GM12878 (cell line): ENCODE results near the gene SLC34A3. TPM values are rescaled to one million over a fixed set of nuclear protein-coding genes. Genes with fewer than 3 reads are reported as not detected.

ENCODE experiments used
- CREB1 ChIP-seq: IDR thresholded peaks from 2 replicates; pipeline ENCODE4 v1.6.1; 2012; ENCODE audit warnings: low read depth, mild to moderate bottlenecking, inconsistent platforms
- HCFC1 ChIP-seq: fragments of 150-350 bp; IDR thresholded peaks from 2 replicates; pipeline ENCODE4 v1.6.1; 2014; ENCODE audit warnings: low read length
- HDGF ChIP-seq: fragments of 450-650 bp; IDR thresholded peaks from 2 replicates; pipeline ENCODE4 v1.6.1; 2016; ENCODE audit warnings: antibody characterized with exemption
- MEF2B ChIP-seq: fragments of 450-650 bp; IDR thresholded peaks from 2 replicates; pipeline ENCODE4 v1.6.1; 2018; ENCODE audit warnings: mild to moderate bottlenecking, moderate library complexity; ENCODE audit not compliant: partially characterized antibody, poor library complexity, severe bottlenecking
- NFXL1 ChIP-seq: fragments of 450-650 bp; IDR thresholded peaks from 2 replicates; pipeline ENCODE4 v1.6.1; 2017; ENCODE audit warnings: antibody characterized with exemption, mild to moderate bottlenecking, borderline replicate concordance
- NR2F1 ChIP-seq: fragments of 450-650 bp; conservative IDR thresholded peaks from 2 replicates; pipeline ENCODE4 v1.6.1; 2017; ENCODE audit warnings: mild to moderate bottlenecking
- PML ChIP-seq: IDR thresholded peaks from 2 replicates; pipeline ENCODE4 v1.6.1; 2012; ENCODE audit warnings: low read length, inconsistent platforms
- POU2F2 ChIP-seq: IDR thresholded peaks from 3 replicates; pipeline ENCODE4 v1.6.1; 2011; ENCODE audit warnings: low read depth, mild to moderate bottlenecking, low read length, borderline replicate concordance
- SUZ12 ChIP-seq: fragments of 200-600 bp; sonication (generic); IDR thresholded peaks from one replicate; pipeline ENCODE4 v1.6.1; 2018; ENCODE audit warnings: antibody characterized with exemption, mild to moderate bottlenecking; ENCODE audit not compliant: unreplicated experiment
- YY1 ChIP-seq: IDR thresholded peaks from 2 replicates; pipeline ENCODE4 v1.6.1; 2011; ENCODE audit warnings: low read depth, mild to moderate bottlenecking, low read length
- polyA plus RNA-seq, 11 experiments: library from polyadenylated mRNA; depleted of rRNA in 4 of 11; unstranded in 6 of 11; stranded (reverse) in 5 of 11; fragments of >200 nt; fragmentation: Nextera tagmentation in 4 of 11; fragmentation: Illumina TruSeq in 1 of 11; extraction: Ambion mirVana in 4 of 11; extraction: Trizol in 1 of 11; gene quantifications; 1 replicate in 1 of 11; 2 replicates in 10 of 11; pipeline versions ENCODE4 v1.2.1 to v1.2.3, GENCODE V29; 2011 to 2016; ENCODE audit warnings: inconsistent platforms in 2 of 11, missing spikeins in 2 of 11, low read depth in 1 of 11
- total RNA-seq, 4 experiments: library from RNA; depleted of rRNA in 3 of 4; stranded (reverse); fragments of >200 nt in 3 of 4; fragmentation: Illumina TruSeq in 1 of 4; extraction: Trizol in 1 of 4; gene quantifications; 2 replicates each; pipeline versions ENCODE4 v1.2.1 to v1.2.3, GENCODE V29; 2013 to 2021
- TF ChIP-seq, protein P1 (sequence below): IDR thresholded peaks from 2 replicates; pipeline ENCODE4 v1.6.1; 2012; ENCODE audit warnings: low read depth, low read length, improper control_type of control experiment
- TF ChIP-seq, protein P2 (sequence below): fragments of 450-650 bp; IDR thresholded peaks from 2 replicates; pipeline ENCODE4 v1.6.1; 2017; ENCODE audit warnings: low read depth, mild to moderate bottlenecking, moderate library complexity
- TF ChIP-seq, protein P3 (sequence below): fragments of 450-650 bp; formaldehyde crosslinking; IDR thresholded peaks from 2 replicates; pipeline ENCODE4 v1.4.0; 2020; ENCODE audit warnings: mild to moderate bottlenecking, moderate library complexity
- TF ChIP-seq, protein P4 (sequence below): fragments of 450-650 bp; formaldehyde crosslinking; IDR thresholded peaks from 2 replicates; pipeline ENCODE4 v1.5.0; 2022; ENCODE audit warnings: mild to moderate bottlenecking, missing genetic modification characterization
- TF ChIP-seq, protein P5 (sequence below): fragments of 450-650 bp; IDR thresholded peaks from 2 replicates; pipeline ENCODE4 v1.6.1; 2014; ENCODE audit warnings: mild to moderate bottlenecking
- TF ChIP-seq, protein P6 (sequence below): fragments of 150-350 bp; IDR thresholded peaks from 2 replicates; pipeline ENCODE4 v1.6.1; 2014; ENCODE audit warnings: mild to moderate bottlenecking, low read depth, low read length

SLC34A3 gene
- total and polyA plus RNA-seq, 10 of the 15 experiments (the other 5 are each of a cell fraction or from before 2014, with no cell fraction given), result not detected

DNA sequence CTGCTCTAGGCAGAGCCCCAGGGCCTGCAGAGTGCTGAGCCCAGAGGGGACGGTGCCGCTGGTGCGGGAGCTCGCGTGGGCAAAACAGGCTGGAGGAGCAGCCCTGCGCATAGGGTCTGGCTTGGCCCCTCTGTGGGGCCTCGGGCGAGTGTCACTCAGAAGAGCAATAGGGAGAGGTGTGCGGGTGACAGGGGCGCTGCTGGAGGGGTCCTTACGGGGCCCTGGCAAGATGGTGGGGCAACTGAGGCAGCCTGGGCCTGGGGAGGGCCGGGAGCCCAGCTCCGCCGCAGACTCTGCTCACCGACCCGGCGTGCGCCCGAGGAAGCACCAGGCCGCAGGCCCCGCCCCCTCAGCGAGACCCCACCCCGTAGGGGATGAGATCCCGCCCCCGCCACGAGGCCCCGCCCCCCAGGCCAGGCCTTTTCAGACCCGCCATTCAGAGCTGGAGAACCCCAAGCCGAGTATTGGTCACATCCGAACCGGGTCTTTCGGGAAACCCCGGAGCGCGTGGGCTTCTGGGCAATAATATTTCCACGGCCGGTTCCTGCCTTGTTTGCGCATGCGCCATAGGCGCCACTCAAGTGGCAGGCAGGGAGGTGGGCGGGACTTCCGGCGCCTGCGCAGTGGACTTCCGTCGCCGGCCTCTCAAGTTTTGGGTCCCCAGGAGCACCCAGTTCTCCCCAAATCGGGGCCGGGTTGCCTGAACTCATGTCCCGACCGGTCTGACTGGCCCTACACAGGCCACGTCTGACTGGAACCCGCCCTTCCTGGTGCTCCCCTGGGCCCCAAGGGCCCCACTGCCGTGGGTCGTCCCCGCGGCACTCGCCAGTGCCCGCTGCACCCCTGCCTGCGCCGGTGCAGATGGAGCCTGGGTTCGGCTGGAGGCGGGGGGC lies 7.4 kb upstream of the SLC34A3 start (continued):
- TF ChIP-seq, protein P1, sequence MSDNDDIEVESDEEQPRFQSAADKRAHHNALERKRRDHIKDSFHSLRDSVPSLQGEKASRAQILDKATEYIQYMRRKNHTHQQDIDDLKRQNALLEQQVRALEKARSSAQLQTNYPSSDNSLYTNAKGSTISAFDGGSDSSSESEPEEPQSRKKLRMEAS, result no peak
- TF ChIP-seq, protein P2, sequence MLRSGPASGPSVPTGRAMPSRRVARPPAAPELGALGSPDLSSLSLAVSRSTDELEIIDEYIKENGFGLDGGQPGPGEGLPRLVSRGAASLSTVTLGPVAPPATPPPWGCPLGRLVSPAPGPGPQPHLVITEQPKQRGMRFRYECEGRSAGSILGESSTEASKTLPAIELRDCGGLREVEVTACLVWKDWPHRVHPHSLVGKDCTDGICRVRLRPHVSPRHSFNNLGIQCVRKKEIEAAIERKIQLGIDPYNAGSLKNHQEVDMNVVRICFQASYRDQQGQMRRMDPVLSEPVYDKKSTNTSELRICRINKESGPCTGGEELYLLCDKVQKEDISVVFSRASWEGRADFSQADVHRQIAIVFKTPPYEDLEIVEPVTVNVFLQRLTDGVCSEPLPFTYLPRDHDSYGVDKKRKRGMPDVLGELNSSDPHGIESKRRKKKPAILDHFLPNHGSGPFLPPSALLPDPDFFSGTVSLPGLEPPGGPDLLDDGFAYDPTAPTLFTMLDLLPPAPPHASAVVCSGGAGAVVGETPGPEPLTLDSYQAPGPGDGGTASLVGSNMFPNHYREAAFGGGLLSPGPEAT, result peak; percentile 68
- TF ChIP-seq, protein P3, sequence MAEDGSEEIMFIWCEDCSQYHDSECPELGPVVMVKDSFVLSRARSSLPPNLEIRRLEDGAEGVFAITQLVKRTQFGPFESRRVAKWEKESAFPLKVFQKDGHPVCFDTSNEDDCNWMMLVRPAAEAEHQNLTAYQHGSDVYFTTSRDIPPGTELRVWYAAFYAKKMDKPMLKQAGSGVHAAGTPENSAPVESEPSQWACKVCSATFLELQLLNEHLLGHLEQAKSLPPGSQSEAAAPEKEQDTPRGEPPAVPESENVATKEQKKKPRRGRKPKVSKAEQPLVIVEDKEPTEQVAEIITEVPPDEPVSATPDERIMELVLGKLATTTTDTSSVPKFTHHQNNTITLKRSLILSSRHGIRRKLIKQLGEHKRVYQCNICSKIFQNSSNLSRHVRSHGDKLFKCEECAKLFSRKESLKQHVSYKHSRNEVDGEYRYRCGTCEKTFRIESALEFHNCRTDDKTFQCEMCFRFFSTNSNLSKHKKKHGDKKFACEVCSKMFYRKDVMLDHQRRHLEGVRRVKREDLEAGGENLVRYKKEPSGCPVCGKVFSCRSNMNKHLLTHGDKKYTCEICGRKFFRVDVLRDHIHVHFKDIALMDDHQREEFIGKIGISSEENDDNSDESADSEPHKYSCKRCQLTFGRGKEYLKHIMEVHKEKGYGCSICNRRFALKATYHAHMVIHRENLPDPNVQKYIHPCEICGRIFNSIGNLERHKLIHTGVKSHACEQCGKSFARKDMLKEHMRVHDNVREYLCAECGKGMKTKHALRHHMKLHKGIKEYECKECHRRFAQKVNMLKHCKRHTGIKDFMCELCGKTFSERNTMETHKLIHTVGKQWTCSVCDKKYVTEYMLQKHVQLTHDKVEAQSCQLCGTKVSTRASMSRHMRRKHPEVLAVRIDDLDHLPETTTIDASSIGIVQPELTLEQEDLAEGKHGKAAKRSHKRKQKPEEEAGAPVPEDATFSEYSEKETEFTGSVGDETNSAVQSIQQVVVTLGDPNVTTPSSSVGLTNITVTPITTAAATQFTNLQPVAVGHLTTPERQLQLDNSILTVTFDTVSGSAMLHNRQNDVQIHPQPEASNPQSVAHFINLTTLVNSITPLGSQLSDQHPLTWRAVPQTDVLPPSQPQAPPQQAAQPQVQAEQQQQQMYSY (CRISPR knock-in tag), result no peak
- TF ChIP-seq HCFC1 (peak; percentile 61; the same call in 1 of the 2 replicates), PML (no peak; the same call in 1 of the 2 replicates), YY1 (peak; percentile 91), POU2F2 (peak; percentile 48; the same call in 1 of the 3 replicates), SUZ12 (no peak), NR2F1 (0 out of 2 replicates have a peak, but pooled peaks have one; percentile 20), HDGF (no peak), MEF2B (peak; percentile 16), NFXL1 (no peak), CREB1 (peak; percentile 65)
- TF ChIP-seq, protein P4, sequence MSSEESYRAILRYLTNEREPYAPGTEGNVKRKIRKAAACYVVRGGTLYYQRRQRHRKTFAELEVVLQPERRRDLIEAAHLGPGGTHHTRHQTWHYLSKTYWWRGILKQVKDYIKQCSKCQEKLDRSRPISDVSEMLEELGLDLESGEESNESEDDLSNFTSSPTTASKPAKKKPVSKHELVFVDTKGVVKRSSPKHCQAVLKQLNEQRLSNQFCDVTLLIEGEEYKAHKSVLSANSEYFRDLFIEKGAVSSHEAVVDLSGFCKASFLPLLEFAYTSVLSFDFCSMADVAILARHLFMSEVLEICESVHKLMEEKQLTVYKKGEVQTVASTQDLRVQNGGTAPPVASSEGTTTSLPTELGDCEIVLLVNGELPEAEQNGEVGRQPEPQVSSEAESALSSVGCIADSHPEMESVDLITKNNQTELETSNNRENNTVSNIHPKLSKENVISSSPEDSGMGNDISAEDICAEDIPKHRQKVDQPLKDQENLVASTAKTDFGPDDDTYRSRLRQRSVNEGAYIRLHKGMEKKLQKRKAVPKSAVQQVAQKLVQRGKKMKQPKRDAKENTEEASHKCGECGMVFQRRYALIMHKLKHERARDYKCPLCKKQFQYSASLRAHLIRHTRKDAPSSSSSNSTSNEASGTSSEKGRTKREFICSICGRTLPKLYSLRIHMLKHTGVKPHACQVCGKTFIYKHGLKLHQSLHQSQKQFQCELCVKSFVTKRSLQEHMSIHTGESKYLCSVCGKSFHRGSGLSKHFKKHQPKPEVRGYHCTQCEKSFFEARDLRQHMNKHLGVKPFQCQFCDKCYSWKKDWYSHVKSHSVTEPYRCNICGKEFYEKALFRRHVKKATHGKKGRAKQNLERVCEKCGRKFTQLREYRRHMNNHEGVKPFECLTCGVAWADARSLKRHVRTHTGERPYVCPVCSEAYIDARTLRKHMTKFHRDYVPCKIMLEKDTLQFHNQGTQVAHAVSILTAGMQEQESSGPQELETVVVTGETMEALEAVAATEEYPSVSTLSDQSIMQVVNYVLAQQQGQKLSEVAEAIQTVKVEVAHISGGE, result peak; percentile 78
- TF ChIP-seq, protein P5, sequence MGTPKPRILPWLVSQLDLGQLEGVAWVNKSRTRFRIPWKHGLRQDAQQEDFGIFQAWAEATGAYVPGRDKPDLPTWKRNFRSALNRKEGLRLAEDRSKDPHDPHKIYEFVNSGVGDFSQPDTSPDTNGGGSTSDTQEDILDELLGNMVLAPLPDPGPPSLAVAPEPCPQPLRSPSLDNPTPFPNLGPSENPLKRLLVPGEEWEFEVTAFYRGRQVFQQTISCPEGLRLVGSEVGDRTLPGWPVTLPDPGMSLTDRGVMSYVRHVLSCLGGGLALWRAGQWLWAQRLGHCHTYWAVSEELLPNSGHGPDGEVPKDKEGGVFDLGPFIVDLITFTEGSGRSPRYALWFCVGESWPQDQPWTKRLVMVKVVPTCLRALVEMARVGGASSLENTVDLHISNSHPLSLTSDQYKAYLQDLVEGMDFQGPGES, result no peak
- TF ChIP-seq, protein P6, sequence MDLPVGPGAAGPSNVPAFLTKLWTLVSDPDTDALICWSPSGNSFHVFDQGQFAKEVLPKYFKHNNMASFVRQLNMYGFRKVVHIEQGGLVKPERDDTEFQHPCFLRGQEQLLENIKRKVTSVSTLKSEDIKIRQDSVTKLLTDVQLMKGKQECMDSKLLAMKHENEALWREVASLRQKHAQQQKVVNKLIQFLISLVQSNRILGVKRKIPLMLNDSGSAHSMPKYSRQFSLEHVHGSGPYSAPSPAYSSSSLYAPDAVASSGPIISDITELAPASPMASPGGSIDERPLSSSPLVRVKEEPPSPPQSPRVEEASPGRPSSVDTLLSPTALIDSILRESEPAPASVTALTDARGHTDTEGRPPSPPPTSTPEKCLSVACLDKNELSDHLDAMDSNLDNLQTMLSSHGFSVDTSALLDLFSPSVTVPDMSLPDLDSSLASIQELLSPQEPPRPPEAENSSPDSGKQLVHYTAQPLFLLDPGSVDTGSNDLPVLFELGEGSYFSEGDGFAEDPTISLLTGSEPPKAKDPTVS, result no peak
